Astrocyte (in vitro differentiated cells and primary cell): ENCODE results near the gene CD300LD.

ENCODE experiments used
- EZH2 ChIP-seq: IDR thresholded peaks from 2 replicates; pipeline ENCODE4 v1.6.1; 2012; ENCODE audit warnings: mild to moderate bottlenecking, low read length, inconsistent platforms; ENCODE audit not compliant: insufficient read depth
- TF ChIP-seq, protein P1 (sequence below): IDR thresholded peaks from 2 replicates; pipeline ENCODE4 v1.5.1; 2011; ENCODE audit warnings: low read depth, mild to moderate bottlenecking, inconsistent platforms, low read length, moderate library complexity; ENCODE audit not compliant: insufficient read depth

DNA sequence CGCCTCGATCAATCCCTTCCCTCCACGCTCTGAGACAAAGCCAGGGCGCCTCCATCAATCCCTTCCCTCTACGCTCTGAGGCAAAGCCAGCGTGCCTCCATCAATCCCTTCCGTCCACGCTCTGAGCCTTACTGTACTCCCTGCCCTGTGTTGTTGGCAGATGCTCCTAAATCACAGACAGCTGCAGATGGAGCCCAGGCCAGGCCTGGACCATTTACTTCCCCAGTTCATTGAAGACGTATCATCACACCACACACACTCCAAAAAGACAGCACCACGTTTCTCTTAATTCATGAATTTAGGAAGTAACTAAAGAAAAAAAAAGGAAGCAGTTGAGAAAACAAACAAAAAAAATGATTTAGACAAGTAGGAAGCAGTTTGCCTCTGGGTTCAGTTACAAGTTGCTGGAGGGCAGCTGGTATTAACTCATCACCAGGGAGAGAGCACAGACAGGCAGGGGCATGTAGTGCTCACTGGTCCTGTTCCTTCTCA, 7.4 kb upstream of the CD300LD start:
- TF ChIP-seq, protein P1, sequence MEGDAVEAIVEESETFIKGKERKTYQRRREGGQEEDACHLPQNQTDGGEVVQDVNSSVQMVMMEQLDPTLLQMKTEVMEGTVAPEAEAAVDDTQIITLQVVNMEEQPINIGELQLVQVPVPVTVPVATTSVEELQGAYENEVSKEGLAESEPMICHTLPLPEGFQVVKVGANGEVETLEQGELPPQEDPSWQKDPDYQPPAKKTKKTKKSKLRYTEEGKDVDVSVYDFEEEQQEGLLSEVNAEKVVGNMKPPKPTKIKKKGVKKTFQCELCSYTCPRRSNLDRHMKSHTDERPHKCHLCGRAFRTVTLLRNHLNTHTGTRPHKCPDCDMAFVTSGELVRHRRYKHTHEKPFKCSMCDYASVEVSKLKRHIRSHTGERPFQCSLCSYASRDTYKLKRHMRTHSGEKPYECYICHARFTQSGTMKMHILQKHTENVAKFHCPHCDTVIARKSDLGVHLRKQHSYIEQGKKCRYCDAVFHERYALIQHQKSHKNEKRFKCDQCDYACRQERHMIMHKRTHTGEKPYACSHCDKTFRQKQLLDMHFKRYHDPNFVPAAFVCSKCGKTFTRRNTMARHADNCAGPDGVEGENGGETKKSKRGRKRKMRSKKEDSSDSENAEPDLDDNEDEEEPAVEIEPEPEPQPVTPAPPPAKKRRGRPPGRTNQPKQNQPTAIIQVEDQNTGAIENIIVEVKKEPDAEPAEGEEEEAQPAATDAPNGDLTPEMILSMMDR: no peak
- no peak for TF ChIP-seq EZH2
